Measurements from ENCODE around the gene RCOR1.
A peak's percentile ranks its signal among the peaks of the same experiment; 100 is the strongest.

GRCh38 chr14:102591944-102592762, at the start of gene RCOR1:
- TF ChIP-seq USF2 (IDR thresholded peaks at IDR 0.05; ENCODE audit: low read length), result no peak
- TF ChIP-seq RFX5 (IDR thresholded peaks at IDR 0.05; ENCODE audit: borderline replicate concordance, low read depth, low read length), result no peak
- peak; percentile 83 to 84 for TF ChIP-seq POLR2A (IDR thresholded peaks at IDR 0.05; ENCODE audit: control extremely low read depth in 1 of 2, low read depth in 2 of 2, low read length in 2 of 2)
- TF ChIP-seq CTCF (IDR thresholded peaks at IDR 0.05; ENCODE audit: control extremely low read depth in 1 of 3, insufficient read depth in 1 of 3, low read depth in 1 of 3, low read length in 3 of 3), result no peak
- TF ChIP-seq ATF3 (IDR thresholded peaks at IDR 0.05; ENCODE audit: insufficient read depth, low read depth, low read length), result no peak
- TF ChIP-seq TAF1 (IDR thresholded peaks at IDR 0.05; ENCODE audit: low read depth, low read length), result peak; percentile 87
- no peak for TF ChIP-seq KDM5A (IDR thresholded peaks at IDR 0.05; ENCODE audit: low read length)
- no peak for TF ChIP-seq KDM1A (IDR thresholded peaks at IDR 0.05; ENCODE audit: borderline replicate concordance, low read length)
- no peak for TF ChIP-seq CEBPB (IDR thresholded peaks at IDR 0.05; ENCODE audit: low read depth, low read length)
